HEK293 (cell line): ENCODE data around the gene NCR3LG1.

Source experiments
- CTCF ChIA-PET: fragments of 350-600 bp; formaldehyde crosslinking; extraction: SDS; loops from one replicate; lab custom pipeline; 2021; ENCODE audit warnings: antibody characterized with exemption; lab: Yijun Ruan, JAX
- POLR2A ChIA-PET: fragments of 300-600 bp; formaldehyde crosslinking; extraction: SDS; loops from one replicate; lab custom pipeline; 2020; ENCODE audit warnings: antibody characterized with exemption, inconsistent platforms; lab: Yijun Ruan, JAX
- H3K27ac ChIP-seq: fragments of 200-500 bp; sonication (Bioruptor generic); 2 replicates; pipeline ENCODE4 v1.5.1; 2014; ENCODE audit warnings: low read depth, low read length, control low read depth, inconsistent platforms; ENCODE audit errors: extremely low read depth
- H3K36me3 ChIP-seq, 2 experiments: fragments of 200-500 bp in 1 of 2; sonication (Bioruptor generic) in 1 of 2; 1 replicate in 1 of 2; 2 replicates in 1 of 2; pipeline ENCODE4 v1.5.1; 2014 to 2017; ENCODE audit warnings: inconsistent platforms in 2 of 2, low read length in 2 of 2; ENCODE audit not compliant: control insufficient read depth in 2 of 2, insufficient read depth in 1 of 2
- H3K4me1 ChIP-seq: fragments of 200-500 bp; sonication (Bioruptor generic); 2 replicates; pipeline ENCODE4 v1.5.1; 2014; ENCODE audit warnings: mild to moderate bottlenecking, low read length, inconsistent platforms; ENCODE audit not compliant: control insufficient read depth, insufficient read depth
- H3K4me3 ChIP-seq: 2 replicates; pipeline ENCODE4 v1.5.1; 2011; ENCODE audit warnings: low read depth, mild to moderate bottlenecking, control low read depth, low read length, moderate library complexity
- H3K9me3 ChIP-seq: fragments of 200-500 bp; sonication (Bioruptor generic); 2 replicates; pipeline ENCODE4 v1.5.1; 2014; ENCODE audit warnings: low read depth, low read length, inconsistent platforms; ENCODE audit not compliant: control insufficient read depth, insufficient read depth
- GFI1B ChIP-seq: fragments of 450-650 bp; formaldehyde crosslinking; IDR thresholded peaks from 2 replicates; pipeline ENCODE4 v1.5.1; 2016; ENCODE audit warnings: missing biosample characterization, missing genetic modification characterization
- PRDM1 ChIP-seq: fragments of 450-650 bp; formaldehyde crosslinking; IDR thresholded peaks from 2 replicates; pipeline ENCODE4; 2016; ENCODE audit warnings: missing biosample characterization, missing genetic modification characterization
- SCRT2 ChIP-seq: fragments of 450-650 bp; formaldehyde crosslinking; IDR thresholded peaks from 2 replicates; pipeline ENCODE4 v1.5.1; 2016; ENCODE audit warnings: missing biosample characterization, missing genetic modification characterization
- SP2 ChIP-seq: fragments of 450-650 bp; formaldehyde crosslinking; IDR thresholded peaks from 2 replicates; pipeline ENCODE4 v1.5.1; 2016; ENCODE audit warnings: missing biosample characterization, missing genetic modification characterization
- SP7 ChIP-seq: fragments of 450-650 bp; formaldehyde crosslinking; IDR thresholded peaks from 2 replicates; pipeline ENCODE4 v1.5.1; 2016; ENCODE audit warnings: missing biosample characterization, missing genetic modification characterization
- TRIM28 ChIP-seq: IDR thresholded peaks from 2 replicates; pipeline ENCODE4 v1.6.1; 2011; ENCODE audit warnings: low read length, control low read depth, borderline replicate concordance
- ZBTB17 ChIP-seq: fragments of 450-650 bp; formaldehyde crosslinking; IDR thresholded peaks from 2 replicates; pipeline ENCODE4 v1.5.1; 2016; ENCODE audit warnings: missing biosample characterization, missing genetic modification characterization
- ZBTB21 ChIP-seq: fragments of 450-650 bp; formaldehyde crosslinking; IDR thresholded peaks from 2 replicates; pipeline ENCODE4 v1.5.1; 2017; ENCODE audit warnings: missing biosample characterization, missing genetic modification characterization
- ZFP69B ChIP-seq: fragments of 450-650 bp; formaldehyde crosslinking; IDR thresholded peaks from 2 replicates; pipeline ENCODE4 v1.5.1; 2016; ENCODE audit warnings: missing biosample characterization, missing genetic modification characterization
- ZNF24 ChIP-seq: fragments of 450-650 bp; formaldehyde crosslinking; IDR thresholded peaks from 2 replicates; pipeline ENCODE4 v1.5.1; 2016; ENCODE audit warnings: missing biosample characterization, missing genetic modification characterization
- ZNF324 ChIP-seq: fragments of 450-650 bp; formaldehyde crosslinking; IDR thresholded peaks from 2 replicates; pipeline ENCODE4 v1.5.1; 2016; ENCODE audit warnings: missing biosample characterization, missing genetic modification characterization
- ZNF366 ChIP-seq: fragments of 450-650 bp; formaldehyde crosslinking; conservative IDR thresholded peaks from 2 replicates; pipeline ENCODE4 v1.5.1; 2016; ENCODE audit warnings: missing biosample characterization, missing genetic modification characterization
- ZNF558 ChIP-seq: fragments of 450-650 bp; formaldehyde crosslinking; IDR thresholded peaks from 2 replicates; pipeline ENCODE4 v1.5.1; 2016; ENCODE audit warnings: missing biosample characterization, missing genetic modification characterization
- ZNF560 ChIP-seq: fragments of 450-650 bp; formaldehyde crosslinking; IDR thresholded peaks from 2 replicates; pipeline ENCODE4 v1.5.1; 2017; ENCODE audit warnings: missing biosample characterization, missing genetic modification characterization, borderline replicate concordance
- ZNF629 ChIP-seq: fragments of 450-650 bp; formaldehyde crosslinking; IDR thresholded peaks from 2 replicates; pipeline ENCODE4 v1.5.1; 2017; ENCODE audit warnings: missing biosample characterization, missing genetic modification characterization
- ZNF660 ChIP-seq: fragments of 450-650 bp; IDR thresholded peaks from 2 replicates; pipeline ENCODE4 v1.5.1; 2018; ENCODE audit warnings: missing biosample characterization, mild to moderate bottlenecking, missing genetic modification characterization
- ZNF701 ChIP-seq: fragments of 450-650 bp; formaldehyde crosslinking; IDR thresholded peaks from 2 replicates; pipeline ENCODE4 v1.5.1; 2016; ENCODE audit warnings: missing biosample characterization, missing genetic modification characterization
- ZNF785 ChIP-seq: fragments of 450-650 bp; formaldehyde crosslinking; IDR thresholded peaks from 2 replicates; pipeline ENCODE4 v1.5.1; 2016; ENCODE audit warnings: missing biosample characterization, missing genetic modification characterization
- ZXDB ChIP-seq: fragments of 450-650 bp; formaldehyde crosslinking; IDR thresholded peaks from 2 replicates; pipeline ENCODE4 v1.5.1; 2016; ENCODE audit warnings: missing biosample characterization, missing genetic modification characterization
- TF ChIP-seq, protein P1 (sequence below): fragments of 450-650 bp; formaldehyde crosslinking; IDR thresholded peaks from 2 replicates; pipeline ENCODE4 v1.5.1; 2016; ENCODE audit warnings: missing biosample characterization, missing genetic modification characterization
- TF ChIP-seq, protein P2 (sequence below): fragments of 450-650 bp; formaldehyde crosslinking; IDR thresholded peaks from 2 replicates; pipeline ENCODE4 v1.5.1; 2016; ENCODE audit warnings: missing biosample characterization, missing genetic modification characterization
- TF ChIP-seq, protein P3 (sequence below): fragments of 450-650 bp; formaldehyde crosslinking; IDR thresholded peaks from 2 replicates; pipeline ENCODE4 v1.5.1; 2017; ENCODE audit warnings: missing biosample characterization, missing genetic modification characterization
- TF ChIP-seq, protein P4 (sequence below): fragments of 450-650 bp; formaldehyde crosslinking; IDR thresholded peaks from 2 replicates; pipeline ENCODE4 v1.5.1; 2016; ENCODE audit warnings: missing biosample characterization, missing genetic modification characterization
- TF ChIP-seq, protein P5 (sequence below): fragments of 450-650 bp; formaldehyde crosslinking; IDR thresholded peaks from 2 replicates; pipeline ENCODE4 v1.5.1; 2016; ENCODE audit warnings: missing biosample characterization, missing genetic modification characterization
- TF ChIP-seq, protein P6 (sequence below): fragments of 450-650 bp; IDR thresholded peaks from 2 replicates; pipeline ENCODE4 v1.5.1; 2018; ENCODE audit warnings: missing biosample characterization, mild to moderate bottlenecking, missing genetic modification characterization

The NCR3LG1 gene

DNA sequence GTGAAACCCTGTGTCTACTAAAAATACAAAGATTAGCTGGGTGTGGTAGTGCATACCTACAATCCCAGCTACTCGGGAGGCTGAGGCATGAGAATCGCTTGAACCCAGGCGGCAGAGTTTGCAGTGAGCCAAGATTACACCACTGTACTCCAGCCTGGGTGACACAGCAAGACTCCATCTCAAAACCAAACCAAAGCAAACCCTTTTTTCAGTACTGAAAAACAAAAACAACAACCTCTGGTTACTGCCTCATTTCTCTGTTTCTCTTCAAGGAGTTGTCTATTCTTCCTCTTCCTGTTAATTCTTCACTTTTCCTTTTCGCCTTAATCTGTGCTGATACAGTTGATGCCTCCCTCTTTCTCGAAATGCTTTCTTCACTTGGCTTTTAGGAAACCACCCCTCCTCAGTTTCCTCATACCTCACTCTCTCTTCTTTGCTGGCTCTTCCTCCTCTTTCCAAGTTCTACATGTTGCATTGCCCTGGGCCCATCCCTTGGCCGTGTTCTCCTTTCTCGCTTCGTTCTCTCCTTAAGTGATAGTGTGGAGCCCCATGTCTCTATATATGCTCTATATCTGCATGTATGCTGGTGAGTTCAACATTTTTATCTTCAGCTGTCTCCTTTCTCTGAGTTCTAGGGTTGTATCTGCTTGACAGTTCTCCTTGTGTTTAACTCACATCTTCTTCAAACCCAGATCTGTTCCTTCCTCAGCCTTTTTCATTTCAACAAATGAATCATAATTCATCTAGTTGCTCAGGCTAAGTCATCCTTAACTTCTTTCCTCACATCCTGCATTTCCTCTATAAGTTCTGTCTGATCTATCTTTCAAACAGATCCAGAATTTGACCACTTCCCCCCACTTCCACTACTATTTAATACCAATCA, 38.0 kb upstream of the NCR3LG1 start:
- Histone ChIP-seq H3K36me3 (peaks cover 3 to 23% of the 10 kb centered on the region in 2 experiments; a peak in 2 of 3 replicates), H3K4me1 (no peaks in the 10 kb centered on the region), H3K27ac (0 out of 2 replicates have a peak overlapping the region, but pooled peaks have one; percentile 19), H3K4me3 (no peak overlapping the region), H3K9me3 (no peaks in the 10 kb centered on the region)
- CTCF ChIA-PET: no interaction called here
- POLR2A ChIA-PET: no interaction called here
- TF ChIP-seq SCRT2 (tag by site-specific recombination) (no peak), PRDM1 (tag by site-specific recombination) (peak; percentile 48)

DNA sequence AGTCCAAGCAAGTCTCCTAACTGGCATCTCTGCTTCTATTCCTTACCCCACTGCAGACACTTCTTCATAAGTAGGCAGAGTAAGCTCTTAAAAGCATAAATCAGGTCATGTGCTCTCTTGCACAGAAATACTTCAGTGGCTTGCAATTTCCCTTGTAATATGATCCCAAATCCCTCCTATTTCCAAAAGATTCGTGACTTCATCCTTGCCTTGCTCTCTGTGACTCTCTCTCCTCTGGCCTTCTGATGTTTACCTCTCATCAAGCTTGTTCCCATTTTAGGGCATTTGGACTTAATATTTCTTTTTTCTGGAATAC, 37.4 kb upstream of the NCR3LG1 start:
- ChIA-PET CTCF (no interaction called here), POLR2A (interaction anchor here (0.7 kb wide), 1 partner anchor 38 kb away, joined by 3 read pairs; the partner anchor contains the start of gene NCR3LG1)
- 0 out of 2 replicates have a peak overlapping the region, but pooled peaks have one; percentile 19 for H3K27ac ChIP-seq
- TF ChIP-seq ZNF24: 0 out of 2 replicates have a peak, but pooled peaks have one; percentile 73
- no peak for TF ChIP-seq ZNF701 (tag by site-specific recombination)
- TF ChIP-seq, protein P1, sequence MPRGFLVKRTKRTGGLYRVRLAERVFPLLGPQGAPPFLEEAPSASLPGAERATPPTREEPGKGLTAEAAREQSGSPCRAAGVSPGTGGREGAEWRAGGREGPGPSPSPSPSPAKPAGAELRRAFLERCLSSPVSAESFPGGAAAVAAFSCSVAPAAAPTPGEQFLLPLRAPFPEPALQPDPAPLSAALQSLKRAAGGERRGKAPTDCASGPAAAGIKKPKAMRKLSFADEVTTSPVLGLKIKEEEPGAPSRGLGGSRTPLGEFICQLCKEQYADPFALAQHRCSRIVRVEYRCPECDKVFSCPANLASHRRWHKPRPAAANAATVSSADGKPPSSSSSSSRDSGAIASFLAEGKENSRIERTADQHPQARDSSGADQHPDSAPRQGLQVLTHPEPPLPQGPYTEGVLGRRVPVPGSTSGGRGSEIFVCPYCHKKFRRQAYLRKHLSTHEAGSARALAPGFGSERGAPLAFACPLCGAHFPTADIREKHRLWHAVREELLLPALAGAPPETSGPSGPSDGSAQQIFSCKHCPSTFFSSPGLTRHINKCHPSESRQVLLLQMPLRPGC: peak; percentile 35; the same call in 1 of the 2 replicates
- TF ChIP-seq ZNF560: no peak
- TF ChIP-seq ZXDB (tag by site-specific recombination): peak; percentile 41; the same call in 1 of the 2 replicates
- peak; percentile 73 for TF ChIP-seq SP7 (tag by site-specific recombination)
- TF ChIP-seq, protein P2, sequence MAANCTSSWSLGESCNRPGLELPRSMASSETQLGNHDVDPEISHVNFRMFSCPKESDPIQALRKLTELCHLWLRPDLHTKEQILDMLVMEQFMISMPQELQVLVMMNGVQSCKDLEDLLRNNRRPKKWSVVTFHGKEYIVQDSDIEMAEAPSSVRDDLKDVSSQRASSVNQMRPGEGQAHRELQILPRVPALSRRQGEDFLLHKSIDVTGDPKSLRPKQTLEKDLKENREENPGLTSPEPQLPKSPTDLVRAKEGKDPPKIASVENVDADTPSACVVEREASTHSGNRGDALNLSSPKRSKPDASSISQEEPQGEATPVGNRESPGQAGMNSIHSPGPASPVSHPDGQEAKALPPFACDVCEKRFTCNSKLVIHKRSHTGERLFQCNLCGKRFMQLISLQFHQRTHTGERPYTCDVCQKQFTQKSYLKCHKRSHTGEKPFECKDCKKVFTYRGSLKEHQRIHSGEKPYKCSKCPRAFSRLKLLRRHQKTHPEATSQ: no peak
- 0 out of 2 replicates have a peak, but pooled peaks have one; percentile 21 for TF ChIP-seq ZNF558 (tag by site-specific recombination)
- TF ChIP-seq GFI1B (tag by site-specific recombination): peak; percentile 73; the same call in 1 of the 2 replicates
- TF ChIP-seq ZFP69B (tag by site-specific recombination): 0 out of 2 replicates have a peak, but pooled peaks have one; percentile 54
- TF ChIP-seq ZNF660 (tag by site-specific recombination): 0 out of 2 replicates have a peak, but pooled peaks have one; percentile 38
- TF ChIP-seq, protein P3, sequence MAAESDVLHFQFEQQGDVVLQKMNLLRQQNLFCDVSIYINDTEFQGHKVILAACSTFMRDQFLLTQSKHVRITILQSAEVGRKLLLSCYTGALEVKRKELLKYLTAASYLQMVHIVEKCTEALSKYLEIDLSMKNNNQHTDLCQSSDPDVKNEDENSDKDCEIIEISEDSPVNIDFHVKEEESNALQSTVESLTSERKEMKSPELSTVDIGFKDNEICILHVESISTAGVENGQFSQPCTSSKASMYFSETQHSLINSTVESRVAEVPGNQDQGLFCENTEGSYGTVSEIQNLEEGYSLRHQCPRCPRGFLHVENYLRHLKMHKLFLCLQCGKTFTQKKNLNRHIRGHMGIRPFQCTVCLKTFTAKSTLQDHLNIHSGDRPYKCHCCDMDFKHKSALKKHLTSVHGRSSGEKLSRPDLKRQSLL (tag by site-specific recombination): no peak
- TF ChIP-seq, protein P4, sequence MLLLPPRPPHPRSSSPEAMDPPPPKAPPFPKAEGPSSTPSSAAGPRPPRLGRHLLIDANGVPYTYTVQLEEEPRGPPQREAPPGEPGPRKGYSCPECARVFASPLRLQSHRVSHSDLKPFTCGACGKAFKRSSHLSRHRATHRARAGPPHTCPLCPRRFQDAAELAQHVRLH: 0 out of 2 replicates have a peak, but pooled peaks have one; percentile 10
- peak; percentile 87 for TF ChIP-seq ZNF629
- no peak for TF ChIP-seq ZNF785 (tag by site-specific recombination)
- TF ChIP-seq ZNF324: 0 out of 2 replicates have a peak, but pooled peaks have one; percentile 60
- peak; percentile 96 for TF ChIP-seq TRIM28
- peak; percentile 65 for TF ChIP-seq ZBTB21
- peak; percentile 27; the same call in 1 of the 2 replicates for TF ChIP-seq SP2 (tag by site-specific recombination)
- TF ChIP-seq ZNF366 (tag by site-specific recombination): peak; percentile 55; the same call in 1 of the 2 replicates
- TF ChIP-seq, protein P5, sequence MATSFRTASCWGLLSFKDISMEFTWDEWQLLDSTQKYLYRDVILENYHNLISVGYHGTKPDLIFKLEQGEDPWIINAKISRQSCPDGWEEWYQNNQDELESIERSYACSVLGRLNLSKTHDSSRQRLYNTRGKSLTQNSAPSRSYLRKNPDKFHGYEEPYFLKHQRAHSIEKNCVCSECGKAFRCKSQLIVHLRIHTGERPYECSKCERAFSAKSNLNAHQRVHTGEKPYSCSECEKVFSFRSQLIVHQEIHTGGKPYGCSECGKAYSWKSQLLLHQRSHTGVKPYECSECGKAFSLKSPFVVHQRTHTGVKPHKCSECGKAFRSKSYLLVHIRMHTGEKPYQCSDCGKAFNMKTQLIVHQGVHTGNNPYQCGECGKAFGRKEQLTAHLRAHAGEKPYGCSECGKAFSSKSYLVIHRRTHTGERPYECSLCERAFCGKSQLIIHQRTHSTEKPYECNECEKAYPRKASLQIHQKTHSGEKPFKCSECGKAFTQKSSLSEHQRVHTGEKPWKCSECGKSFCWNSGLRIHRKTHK (tag by site-specific recombination): no peak
- peak; percentile 87 for TF ChIP-seq ZBTB17 (tag by site-specific recombination)
- TF ChIP-seq, protein P6, sequence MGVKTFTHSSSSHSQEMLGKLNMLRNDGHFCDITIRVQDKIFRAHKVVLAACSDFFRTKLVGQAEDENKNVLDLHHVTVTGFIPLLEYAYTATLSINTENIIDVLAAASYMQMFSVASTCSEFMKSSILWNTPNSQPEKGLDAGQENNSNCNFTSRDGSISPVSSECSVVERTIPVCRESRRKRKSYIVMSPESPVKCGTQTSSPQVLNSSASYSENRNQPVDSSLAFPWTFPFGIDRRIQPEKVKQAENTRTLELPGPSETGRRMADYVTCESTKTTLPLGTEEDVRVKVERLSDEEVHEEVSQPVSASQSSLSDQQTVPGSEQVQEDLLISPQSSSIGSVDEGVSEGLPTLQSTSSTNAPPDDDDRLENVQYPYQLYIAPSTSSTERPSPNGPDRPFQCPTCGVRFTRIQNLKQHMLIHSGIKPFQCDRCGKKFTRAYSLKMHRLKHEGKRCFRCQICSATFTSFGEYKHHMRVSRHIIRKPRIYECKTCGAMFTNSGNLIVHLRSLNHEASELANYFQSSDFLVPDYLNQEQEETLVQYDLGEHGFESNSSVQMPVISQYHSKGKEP (tag by site-specific recombination): peak; percentile 88

More for the DNA sequence above, 37.4 kb upstream of the NCR3LG1 start:
- Histone ChIP-seq H3K9me3 (no peaks in the 10 kb centered on the region), H3K36me3 (peaks cover 3 to 25% of the 10 kb centered on the region in 2 experiments; a peak in 2 of 3 replicates), H3K4me3 (no peak overlapping the region), H3K4me1 (no peaks in the 10 kb centered on the region)
